HG03039 (cell line): ENCODE measurements around the gene SPATA45.

Experiments used
- ATAC-seq: cut with Tn5 transposase; IDR thresholded peaks from one replicate; pipeline ENCODE4 v1.9.1; 2021; ENCODE audit warnings: mild to moderate bottlenecking, moderate library complexity; ENCODE audit not compliant: unreplicated experiment

The SPATA45 gene

DNA sequence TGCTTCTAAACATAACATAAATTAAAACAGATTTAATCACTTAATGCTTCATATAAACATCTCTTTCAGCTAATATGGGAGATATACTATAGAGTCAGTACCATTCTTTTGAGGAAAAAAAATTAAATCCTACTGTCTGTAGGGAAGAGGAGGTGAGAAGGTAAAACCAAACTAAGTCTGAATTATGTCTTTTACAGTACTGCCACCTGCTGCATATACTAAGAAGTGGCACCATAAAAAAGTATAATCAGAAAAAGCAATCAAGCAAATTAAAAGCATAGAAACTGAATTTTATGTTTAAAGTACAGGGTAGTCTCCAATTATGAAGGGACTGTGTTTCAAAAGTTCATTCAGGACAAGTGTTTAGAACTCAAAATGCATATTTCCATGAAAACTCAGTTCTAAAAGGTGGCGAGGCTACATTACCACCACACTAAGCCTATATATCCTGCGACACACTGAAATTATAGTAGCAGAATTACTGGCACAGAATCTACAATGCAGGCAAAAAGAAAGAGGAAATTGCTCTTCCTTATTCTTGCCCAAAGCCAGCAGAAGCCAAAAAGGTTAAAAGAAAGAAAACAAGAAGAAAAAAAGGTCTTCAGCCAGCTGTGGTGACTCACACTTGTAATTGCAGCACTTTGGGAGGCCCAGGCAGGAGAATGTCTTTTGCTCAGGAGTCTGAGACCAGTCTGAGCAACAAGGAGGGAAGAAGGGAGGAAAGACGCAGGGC lies 64.9 kb downstream of the SPATA45 start:
- no peak for ATAC-seq

DNA sequence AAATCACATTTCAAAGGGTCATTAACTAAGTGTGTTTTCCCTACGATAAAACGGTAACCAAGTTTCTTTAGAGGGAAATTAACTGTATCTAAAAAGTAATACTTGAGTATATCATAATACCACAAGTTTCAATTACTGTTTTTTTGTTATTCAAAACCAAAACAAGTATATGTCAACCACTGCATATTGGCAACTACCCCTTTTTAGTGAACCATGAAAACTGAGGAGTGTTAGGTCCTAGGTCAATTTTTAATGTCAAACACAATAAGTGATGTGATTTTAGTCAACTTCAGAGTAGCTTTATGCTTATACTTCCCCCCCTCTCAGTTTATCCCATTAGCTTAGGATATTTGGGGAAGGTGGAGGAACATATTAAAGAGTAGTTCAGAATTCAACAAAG lies 66.2 kb downstream of the SPATA45 start:
- ATAC-seq = no peak

DNA sequence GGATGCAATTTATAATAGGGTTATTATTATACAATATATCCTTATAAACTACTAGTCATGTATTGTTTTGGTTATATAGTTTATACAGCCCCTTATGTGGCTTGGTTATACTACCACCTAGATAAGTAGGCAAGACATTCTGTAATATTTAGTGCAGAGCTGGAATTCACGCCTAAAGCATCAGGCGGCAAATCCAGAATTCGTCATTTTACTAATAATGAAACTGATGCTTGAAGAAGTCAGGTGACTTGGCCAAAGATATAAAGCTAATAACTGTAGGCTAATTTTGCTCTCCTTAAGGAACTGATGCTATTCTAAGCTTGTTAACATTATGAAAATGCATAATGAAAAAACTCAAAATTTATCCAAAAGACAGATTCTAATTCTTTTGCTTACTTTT lies 66.7 kb downstream of the SPATA45 start:
- no peak for ATAC-seq
